ENCODE measurements around the gene ITGA1.
"Not testable (repeated sequence)": the region's sequence is repeated elsewhere in the genome, so short reads cannot be mapped to it uniquely, and the experiment has no call there.

ITGA1 gene

DNA sequence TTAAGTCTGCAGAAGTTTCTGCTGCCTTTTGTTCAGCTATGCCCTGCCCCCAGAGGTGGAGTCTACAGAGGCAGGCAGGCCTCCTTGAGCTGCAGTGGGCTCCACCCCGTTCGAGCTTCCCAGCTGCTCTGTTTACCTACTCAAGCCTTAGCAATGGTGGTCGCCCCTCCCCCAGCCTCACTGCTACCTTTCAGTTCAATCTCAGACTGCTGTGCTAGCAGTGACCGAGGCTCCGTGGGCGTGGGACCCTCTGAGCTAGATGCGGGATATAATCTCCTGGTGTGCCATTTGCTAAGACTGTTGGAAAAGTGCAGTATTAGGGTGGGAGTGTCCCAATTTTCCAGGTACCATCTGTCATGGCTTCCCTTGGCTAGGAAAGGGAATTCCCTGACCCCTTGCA lies 188.4 kb downstream of the ITGA1 start:
- not testable (repeated sequence) for DNase-seq

- no peak for DNase-seq
These were observed 189.7 kb downstream of the ITGA1 start for GRCh38 chr5:52977264-52977897.

DNA sequence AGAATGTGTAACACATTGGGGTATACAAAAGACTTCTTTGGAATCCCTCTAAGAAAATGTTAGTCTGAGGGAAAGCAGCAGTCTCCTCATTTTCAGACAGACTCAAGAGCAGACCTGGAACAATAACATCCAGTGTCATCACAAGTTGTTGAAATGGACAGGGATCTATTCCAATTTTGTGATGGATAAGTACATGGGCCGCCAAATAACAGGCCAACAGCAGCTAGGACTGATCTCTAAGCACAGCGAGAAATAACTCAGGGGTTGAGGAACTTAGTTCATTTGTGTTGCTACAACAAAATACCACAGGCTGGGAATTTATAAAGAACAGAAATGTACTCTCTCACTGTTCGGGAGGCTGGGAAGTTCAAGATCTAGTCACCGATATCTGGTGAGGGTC lies 193.8 kb downstream of the ITGA1 start:
- DNase-seq = no peak

- DNase-seq = no peak
These were observed 196.3 kb downstream of the ITGA1 start for GRCh38 chr5:52983731-52984636.

DNA sequence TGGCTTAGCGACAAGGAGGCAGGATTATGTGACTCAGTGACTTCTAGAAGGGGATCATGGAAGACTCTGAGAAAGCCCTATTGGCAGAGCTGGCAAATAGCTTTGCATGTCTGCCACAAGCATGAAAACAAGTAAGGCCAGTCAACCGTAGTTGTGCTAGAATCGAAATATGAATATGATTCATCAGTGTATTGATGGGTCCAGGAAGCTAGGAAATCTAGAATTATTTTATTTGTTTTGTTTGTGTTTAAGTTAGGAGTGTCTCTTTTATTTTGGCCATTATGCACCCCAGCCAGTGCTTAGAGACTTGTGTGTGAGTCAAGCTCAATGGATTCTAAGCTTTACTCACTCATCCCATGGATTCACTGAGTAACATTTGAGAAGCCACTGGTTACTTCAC lies 197.6 kb downstream of the ITGA1 start:
- no peak for DNase-seq

DNA sequence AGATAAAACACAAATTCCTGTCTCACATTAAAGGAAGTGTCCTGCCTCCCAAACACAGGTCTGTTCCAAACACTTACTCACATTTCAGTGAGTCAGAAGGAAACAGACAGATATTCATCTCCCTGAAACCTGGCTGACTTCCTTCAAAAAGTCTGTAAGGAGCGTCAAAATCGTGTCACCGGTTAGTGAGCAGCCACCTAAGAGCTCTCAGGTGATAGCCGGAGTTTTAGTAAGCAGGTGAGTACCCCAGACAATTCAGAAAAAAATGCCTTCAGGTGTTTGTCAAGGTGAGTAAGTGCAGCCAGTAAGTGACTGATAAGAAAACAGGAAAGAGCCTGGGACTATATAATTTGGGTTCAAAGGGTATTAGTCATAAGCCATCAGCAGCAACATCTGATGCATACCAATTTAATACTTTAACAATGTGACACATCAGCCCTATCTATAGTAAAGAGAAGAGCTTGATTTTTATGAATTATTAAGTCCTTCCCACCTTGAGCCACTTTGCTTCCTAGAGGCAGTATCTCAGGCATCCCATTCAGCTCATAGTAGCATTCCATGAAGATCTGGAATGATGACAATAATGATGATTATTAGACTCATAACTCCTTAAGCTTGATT lies 200.1 kb downstream of the ITGA1 start:
- no peak for DNase-seq

GRCh38 chr5:52988335-52989024 lies 200.8 kb downstream of the ITGA1 start:
- no peak for DNase-seq

DNA sequence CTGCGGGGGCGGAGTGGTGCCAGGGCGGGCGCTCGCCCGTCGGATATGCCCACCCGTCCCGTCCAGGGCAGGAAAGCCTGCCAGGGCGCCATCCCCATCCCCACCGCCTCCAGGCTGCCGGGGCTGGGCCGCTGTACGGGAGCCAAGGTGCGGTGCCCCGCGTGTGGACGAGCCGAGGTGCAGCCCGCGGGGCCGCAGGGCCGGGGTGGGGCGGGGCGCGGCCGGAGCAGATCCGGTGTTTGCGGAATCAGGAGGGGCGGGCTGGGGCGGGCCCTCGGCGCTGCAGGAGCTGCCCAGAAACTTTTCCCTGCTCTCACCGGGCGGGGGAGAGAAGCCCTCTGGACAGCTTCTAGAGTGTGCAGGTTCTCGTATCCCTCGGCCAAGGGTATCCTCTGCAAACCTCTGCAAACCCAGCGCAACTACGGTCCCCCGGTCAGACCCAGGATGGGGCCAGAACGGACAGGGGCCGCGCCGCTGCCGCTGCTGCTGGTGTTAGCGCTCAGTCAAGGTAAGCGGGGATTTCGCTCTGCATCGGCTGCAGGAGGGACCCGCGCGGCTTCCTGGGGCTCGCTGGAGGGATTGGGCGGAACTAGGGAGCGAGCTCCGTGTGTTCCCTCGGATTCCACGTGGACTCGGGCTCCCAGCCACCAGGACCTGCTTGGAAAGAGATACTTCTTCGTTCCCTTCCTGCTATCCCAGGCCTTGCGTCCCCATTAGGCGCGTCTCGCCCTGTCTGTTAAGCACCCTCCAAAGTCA lies 201.5 kb downstream of the ITGA1 start, which contains the start of gene ITGA2:
ITGA2 (plus strand) TSS at position 328 of the 756 bp plus-strand sequence; CDS start at position 445, 117 bp downstream.
- peak; percentile 3 for DNase-seq

- peak; percentile 4 for DNase-seq
These were observed 202.2 kb downstream of the ITGA1 start for GRCh38 chr5:52989781-52990527.

- no peak for DNase-seq
These were observed 202.8 kb downstream of the ITGA1 start for GRCh38 chr5:52990528-52990925.

GRCh38 chr5:52993367-52993766 lies 205.7 kb downstream of the ITGA1 start:
- no peak for DNase-seq

DNA sequence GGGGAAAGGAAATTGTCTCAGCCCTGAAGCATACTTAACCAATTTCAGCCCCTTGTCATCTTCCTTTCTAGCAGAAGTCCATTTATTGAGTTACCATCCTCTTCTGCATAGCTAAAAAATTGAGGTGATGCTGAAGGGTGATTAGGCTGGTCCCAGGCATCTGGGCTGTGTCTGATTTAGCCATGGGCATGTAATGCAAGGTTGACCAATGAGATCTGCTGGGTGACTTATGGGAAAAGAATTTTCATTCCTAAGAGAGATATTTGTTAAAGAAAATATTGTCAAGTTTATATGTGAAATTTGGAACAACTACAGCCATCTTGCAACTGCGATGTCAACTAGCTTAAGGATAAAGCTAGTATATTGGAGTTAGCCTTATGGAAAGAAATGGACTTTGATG lies 206.6 kb downstream of the ITGA1 start:
- DNase-seq = no peak

- no peak for DNase-seq
These were observed 207.4 kb downstream of the ITGA1 start for GRCh38 chr5:52995095-52995494.

GRCh38 chr5:52995914-52996313 lies 208.2 kb downstream of the ITGA1 start:
- DNase-seq = no peak

GRCh38 chr5:52996979-52997378 lies 209.3 kb downstream of the ITGA1 start:
- no peak for DNase-seq

DNA sequence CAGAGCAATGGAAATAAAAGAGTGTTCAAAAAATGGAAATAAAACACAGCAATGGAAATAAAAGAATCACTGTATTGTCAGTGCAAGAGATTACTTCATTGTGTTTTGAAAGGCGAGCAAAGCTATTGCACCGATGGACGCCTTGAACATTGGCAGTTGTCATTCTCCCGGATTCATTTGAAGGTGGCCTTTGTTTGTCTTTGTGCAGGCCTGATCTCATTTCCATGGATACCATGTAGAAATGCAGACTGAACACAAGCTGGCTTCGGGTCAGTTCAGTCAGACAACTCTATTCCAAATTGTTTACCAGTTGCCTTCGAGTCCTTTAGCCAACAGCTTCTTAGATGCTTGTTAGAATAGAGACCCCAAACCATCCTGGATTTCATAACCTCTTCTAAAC lies 209.7 kb downstream of the ITGA1 start:
- no peak for DNase-seq

GRCh38 chr5:52998552-52999313 lies 211.0 kb downstream of the ITGA1 start:
- DNase-seq = no peak

DNA sequence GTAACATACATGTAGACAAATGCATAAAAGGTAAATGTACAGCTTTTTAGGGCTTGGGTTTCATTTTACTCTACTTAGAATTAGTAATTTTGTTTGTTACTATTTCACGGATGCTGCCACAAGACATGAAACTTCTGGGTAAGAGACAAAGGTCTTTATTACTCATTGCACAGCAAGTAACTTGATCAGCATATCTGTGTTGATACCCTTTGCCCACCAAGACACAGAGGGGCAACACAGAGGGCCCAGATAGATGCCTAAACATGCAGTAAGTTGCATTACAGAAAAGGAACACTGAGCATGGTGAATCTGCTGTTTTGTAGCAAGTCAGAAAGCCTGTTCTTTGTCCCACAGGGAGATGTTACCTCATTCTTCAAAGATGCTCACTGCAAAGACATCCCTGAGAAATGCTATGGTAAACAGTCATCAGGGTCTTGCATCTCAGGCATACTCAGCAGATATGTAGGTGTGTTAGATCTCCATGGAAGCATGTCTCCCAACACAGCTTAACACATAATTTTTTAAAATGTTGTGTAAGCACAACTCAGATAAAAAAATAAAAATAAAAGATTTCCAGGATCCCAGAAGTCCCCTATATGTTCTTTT lies 211.7 kb downstream of the ITGA1 start:
- DNase-seq = no peak

- DNase-seq = no peak
These were observed 213.8 kb downstream of the ITGA1 start for GRCh38 chr5:53001541-53001940.

DNA sequence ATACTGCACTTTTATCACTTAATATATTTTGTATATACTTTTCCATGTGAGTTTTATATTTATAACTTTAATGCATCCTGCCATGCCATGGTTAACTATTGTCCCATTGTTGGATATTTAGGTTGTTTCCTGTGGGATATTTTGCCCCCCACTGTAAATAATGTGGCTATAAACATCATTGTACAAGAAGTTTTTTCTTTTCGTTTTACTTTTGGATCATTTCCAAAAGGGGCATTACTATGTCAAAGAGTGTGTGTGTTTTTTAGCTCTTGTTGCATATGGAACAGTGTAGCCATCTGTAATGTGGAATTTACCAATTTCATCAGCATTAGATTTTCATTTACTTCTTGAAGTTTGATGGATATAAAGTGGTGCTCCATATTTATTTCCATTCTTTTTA lies 214.8 kb downstream of the ITGA1 start:
- DNase-seq = no peak

Measured in T-helper 9 cell (primary cell).